Astrocyte of the hippocampus (primary cell): ENCODE results near the gene SLC25A31.

Experiments used
- DNase-seq: peaks from one replicate; pipeline ENCODE4 v3.0.0; 2011; ENCODE audit warnings: low read depth, low spot score

SLC25A31 gene

DNA sequence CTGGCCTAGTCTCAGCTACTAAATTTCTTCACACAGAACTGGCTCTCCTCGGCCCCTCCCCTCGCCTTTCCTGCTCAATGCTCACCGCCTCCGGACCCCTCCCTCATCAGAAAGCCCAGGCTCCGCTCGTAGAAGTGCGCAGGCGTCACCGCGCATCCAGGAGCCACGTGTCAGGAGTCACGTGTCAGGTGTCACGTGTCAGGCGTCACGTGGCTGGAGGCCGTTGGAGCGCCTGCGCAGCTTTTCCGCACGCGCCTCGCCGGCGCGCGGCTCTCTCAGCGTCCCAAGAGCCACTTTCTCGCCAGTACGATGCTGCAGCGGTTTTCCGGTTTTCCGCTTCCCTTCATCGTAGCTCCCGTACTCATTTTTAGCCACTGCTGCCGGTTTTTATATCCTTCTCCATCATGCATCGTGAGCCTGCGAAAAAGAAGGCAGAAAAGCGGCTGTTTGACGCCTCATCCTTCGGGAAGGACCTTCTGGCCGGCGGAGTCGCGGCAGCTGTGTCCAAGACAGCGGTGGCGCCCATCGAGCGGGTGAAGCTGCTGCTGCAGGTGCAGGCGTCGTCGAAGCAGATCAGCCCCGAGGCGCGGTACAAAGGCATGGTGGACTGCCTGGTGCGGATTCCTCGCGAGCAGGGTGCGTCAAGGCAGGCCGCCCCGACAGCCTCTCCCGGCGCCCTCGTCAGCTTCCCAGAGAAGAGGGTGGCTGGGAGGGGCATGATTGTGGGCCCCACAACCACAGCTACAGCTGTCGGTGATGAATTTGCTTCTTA is at the start of gene SLC25A31:
Gene SLC25A31, plus strand, starts transcription at position 259 of the 772 bp plus-strand sequence. Its CDS starts 146 bp downstream, at position 405.
- DNase-seq: no peak

DNA sequence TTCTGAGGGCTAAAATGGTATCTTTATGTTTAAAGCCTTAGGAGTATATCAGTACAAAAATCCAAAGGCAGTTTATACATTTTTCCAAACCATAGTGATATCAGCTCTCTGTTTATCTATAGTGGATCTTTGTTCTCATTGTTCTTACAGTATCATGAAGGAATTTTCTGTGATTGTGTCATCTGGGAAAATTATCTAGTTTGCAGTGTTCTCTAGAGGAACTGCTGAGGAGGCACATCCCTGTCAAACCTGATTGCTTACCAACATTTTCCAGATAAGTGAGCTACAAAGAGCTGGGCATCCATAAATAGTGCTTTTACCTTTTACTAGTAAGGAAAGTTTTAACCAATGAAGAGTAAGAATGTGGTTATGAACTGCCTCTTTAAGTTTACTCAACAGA is 44.9 kb upstream of the SLC25A31 start:
- no peak for DNase-seq

- DNase-seq: peak; percentile 33
Observed at GRCh38 chr4:127686658-127687057, 43.5 kb upstream of the SLC25A31 start.

DNA sequence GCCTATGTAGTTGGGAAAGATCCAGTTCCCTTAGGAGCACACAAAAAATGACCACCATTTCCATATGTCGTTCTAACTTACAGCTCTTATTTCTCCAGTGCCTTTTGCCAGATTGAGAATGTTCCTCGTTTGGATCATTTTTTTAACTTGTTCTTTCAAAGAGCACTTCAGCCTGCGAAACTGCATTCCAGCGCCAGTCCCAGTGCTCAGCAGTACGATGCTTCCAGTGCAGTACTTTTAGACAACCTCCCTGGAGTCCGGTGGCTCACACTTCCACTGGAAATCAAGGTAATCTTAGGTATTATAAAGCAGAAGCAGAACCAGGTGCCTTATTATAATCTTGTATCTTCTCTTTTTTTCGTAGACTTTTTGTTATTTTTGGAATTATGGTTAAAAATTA is 42.6 kb upstream of the SLC25A31 start:
- DNase-seq: no peak

GRCh38 chr4:127698789-127699200 is 31.4 kb upstream of the SLC25A31 start:
- peak; percentile 81 for DNase-seq

GRCh38 chr4:127708985-127709384 is 21.2 kb upstream of the SLC25A31 start:
- DNase-seq: peak; percentile 89

DNA sequence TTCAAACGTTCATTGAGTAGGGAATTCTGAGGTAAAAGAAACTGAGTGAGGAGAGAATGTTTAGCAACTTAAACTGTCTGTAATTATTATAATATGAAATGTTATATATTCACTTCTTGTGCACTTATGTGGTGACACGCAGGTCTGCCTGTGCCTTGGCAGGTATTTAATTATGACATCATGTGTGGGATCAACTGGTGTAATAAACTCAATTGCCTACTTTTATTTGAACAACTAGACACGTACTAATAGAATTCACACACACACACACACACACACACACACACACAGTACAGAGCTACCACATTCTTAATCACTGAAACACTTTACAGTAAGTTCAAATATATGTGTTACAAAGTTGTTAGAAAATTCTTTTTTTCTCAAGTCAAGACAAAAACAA is 20.7 kb upstream of the SLC25A31 start:
- DNase-seq: peak; percentile 32

DNA sequence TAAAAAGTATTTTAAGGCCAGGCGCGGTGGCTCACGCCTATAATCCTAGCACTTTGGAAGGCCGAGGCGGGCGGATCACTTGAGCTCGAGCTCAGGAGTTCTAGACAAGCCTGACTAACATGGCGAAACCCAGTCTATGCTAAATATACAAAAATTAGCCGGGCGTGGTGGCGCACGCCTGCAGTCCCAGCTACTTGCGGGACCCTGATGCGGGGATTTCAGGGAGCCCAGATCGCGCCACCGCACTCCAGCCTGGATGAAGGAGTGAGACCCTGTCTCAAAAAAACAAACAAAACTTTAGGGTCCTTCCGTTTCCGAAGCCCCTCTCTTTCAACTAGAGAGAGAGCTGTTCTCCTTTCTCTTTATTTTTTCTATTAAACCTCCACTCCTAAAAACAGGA is 1.2 kb downstream of the SLC25A31 start:
- DNase-seq: no peak

DNA sequence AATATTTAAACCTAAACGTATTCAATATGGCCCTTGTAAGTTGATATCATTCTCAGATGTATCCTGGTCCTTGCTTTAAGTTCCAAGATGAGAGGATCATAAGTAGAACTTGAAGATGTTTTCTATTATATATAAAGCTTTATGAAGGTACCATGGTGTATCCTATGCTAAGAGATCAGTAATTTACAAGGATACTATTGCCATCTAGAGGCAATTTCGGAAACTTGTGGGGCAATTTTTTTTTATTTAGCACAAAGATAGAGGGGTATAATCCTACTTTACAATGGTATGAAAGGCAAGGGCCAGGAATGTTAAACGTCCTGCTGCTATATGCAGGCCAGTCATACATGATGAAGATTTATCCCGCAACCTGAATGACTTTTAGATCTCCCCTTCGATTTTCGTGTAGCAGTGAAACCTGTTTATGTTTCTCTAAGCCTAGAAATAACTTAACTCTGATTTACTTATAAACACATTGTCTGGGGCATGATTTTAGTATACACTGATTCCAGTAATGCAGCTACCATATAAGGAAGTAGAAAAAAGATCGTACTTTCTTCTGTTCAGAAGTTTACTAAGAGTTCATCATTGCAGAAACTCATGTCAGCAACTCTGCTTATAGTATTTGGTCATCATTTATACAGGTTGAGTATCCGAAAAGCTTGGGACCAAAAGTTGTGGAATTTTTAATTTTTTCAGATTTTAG is 2.6 kb downstream of the SLC25A31 start:
- DNase-seq: peak; percentile 64

- no peak for DNase-seq
Observed at GRCh38 chr4:127734976-127735375, 4.8 kb downstream of the SLC25A31 start.

- DNase-seq: no peak
Observed at GRCh38 chr4:127737295-127737694, 7.1 kb downstream of the SLC25A31 start.

DNA sequence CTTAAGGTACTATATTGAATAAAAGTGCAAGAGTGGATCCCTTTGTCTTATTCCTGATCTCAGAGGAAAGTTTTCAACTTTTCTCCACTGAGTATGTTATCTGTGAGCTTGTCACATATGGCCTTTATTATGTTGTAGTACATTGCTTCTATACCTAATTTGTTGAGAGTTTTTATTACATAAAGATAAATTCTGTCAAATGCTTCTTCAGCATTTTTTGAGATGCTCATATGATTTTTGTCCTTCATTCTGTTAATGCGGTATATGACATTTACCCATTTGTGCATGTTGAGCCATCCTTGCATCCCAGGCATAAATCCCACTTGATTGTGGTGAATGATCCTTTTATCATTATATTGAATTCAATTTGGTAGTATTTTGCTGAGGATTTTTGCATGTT is 11.0 kb downstream of the SLC25A31 start:
- no peak for DNase-seq

DNA sequence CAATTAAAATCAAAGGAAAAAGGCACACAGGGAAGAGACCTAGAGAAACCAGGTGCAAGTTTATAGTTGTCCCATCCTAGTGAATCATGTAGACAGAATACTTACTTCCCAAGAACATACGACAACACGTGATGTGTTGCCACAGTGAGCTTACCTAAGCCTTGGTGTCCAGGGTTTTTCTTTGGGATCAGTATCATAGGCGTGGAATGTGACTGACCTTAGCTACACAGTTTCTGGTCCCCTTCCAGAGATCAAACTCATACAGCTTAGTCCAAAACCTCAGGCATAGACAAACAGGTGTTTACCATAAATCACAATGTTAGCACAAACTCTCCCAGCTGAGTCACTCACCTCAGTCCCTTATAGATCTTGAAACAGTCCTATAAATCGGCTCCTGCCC is 17.7 kb downstream of the SLC25A31 start:
- no peak for DNase-seq

- no peak for DNase-seq
Observed at GRCh38 chr4:127748957-127749356, 18.8 kb downstream of the SLC25A31 start.

GRCh38 chr4:127756906-127757305 is 26.7 kb downstream of the SLC25A31 start:
- no peak for DNase-seq

GRCh38 chr4:127759228-127759820 is 29.1 kb downstream of the SLC25A31 start:
- DNase-seq: no peak

DNA sequence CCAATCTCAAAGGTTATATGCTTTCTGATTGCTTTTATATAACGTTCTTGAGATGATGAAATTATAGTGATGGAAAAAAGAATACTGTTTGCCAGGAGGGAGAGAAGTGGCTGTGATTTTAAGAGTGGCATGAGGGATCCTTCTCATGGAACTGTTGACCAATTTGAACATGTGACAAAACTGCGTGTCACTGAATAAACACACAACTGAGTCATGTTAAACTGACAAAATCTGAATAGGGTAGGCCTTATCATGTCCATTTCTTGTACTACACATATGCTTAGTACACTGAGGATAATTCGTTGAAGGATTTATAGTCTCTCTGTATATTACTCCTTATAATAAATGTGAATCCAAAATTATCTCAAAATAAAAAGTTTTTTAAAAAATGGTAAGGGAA is 29.7 kb downstream of the SLC25A31 start:
- no peak for DNase-seq

GRCh38 chr4:127771535-127772275 is 41.5 kb downstream of the SLC25A31 start:
- DNase-seq: no peak

- no peak for DNase-seq
Observed at GRCh38 chr4:127772769-127773671, 42.8 kb downstream of the SLC25A31 start.

GRCh38 chr4:127775843-127776242 is 45.6 kb downstream of the SLC25A31 start:
- DNase-seq: no peak

GRCh38 chr4:127776620-127777019 is 46.4 kb downstream of the SLC25A31 start:
- no peak for DNase-seq
